ENCODE results near the gene MTUS2. TPM values are rescaled to one million over a fixed set of nuclear protein-coding genes. Genes with fewer than 3 reads are reported as not detected.

The MTUS2 gene
- total and polyA plus RNA-seq, 2 donors (not counting 3 experiments of a cell fraction or from before 2014, with no cell fraction given) = not detected

DNA sequence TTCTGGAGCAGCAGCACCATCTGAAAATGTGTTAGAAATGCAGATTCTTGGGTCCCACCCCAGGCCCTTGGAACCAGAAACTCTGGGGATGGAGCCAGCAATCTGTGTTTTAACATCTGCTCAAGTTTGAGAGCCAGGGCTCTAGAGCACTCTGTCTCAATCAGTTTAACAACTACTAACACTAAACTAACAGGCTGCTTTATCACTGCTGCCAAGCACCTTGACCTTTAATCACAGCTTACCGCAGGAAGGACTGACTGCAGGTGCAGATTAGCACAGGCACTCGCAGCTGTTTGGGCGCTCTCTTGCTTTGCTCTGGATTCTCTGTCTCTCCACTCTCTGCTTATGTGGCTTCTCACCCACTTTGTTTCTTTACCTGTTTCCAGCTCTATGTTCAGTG lies 163.5 kb downstream of the MTUS2 start:
- no peak for TF ChIP-seq MYC (IDR thresholded peaks at IDR 0.05; ENCODE audit: low read depth, low read length)
- TF ChIP-seq EZH2 (IDR thresholded peaks at IDR 0.05; ENCODE audit: borderline replicate concordance, low read depth, low read length, severe bottlenecking) = no peak
- TF ChIP-seq, protein P1, sequence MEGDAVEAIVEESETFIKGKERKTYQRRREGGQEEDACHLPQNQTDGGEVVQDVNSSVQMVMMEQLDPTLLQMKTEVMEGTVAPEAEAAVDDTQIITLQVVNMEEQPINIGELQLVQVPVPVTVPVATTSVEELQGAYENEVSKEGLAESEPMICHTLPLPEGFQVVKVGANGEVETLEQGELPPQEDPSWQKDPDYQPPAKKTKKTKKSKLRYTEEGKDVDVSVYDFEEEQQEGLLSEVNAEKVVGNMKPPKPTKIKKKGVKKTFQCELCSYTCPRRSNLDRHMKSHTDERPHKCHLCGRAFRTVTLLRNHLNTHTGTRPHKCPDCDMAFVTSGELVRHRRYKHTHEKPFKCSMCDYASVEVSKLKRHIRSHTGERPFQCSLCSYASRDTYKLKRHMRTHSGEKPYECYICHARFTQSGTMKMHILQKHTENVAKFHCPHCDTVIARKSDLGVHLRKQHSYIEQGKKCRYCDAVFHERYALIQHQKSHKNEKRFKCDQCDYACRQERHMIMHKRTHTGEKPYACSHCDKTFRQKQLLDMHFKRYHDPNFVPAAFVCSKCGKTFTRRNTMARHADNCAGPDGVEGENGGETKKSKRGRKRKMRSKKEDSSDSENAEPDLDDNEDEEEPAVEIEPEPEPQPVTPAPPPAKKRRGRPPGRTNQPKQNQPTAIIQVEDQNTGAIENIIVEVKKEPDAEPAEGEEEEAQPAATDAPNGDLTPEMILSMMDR (IDR thresholded peaks at IDR 0.05; ENCODE audit: extremely low read depth in 1 of 2, insufficient read depth in 1 of 2, low read depth in 1 of 2, low read length in 2 of 2) = no peak
- TF ChIP-seq FOS (IDR thresholded peaks at IDR 0.05; ENCODE audit: borderline replicate concordance, insufficient read depth, low read length) = no peak
- no peak for TF ChIP-seq GATA2 (IDR thresholded peaks at IDR 0.05; ENCODE audit: insufficient read depth, insufficient read length, low read depth, low read length)
- TF ChIP-seq, protein P2, sequence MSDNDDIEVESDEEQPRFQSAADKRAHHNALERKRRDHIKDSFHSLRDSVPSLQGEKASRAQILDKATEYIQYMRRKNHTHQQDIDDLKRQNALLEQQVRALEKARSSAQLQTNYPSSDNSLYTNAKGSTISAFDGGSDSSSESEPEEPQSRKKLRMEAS (IDR thresholded peaks at IDR 0.05; ENCODE audit: insufficient read depth, insufficient read length) = no peak
- no peak for TF ChIP-seq POLR2A (IDR thresholded peaks at IDR 0.05; ENCODE audit: low read depth, low read length)
- TF ChIP-seq POLR2AphosphoS5 (IDR thresholded peaks at IDR 0.05; ENCODE audit: insufficient read depth, low read depth, low read length) = no peak
- TF ChIP-seq JUN (IDR thresholded peaks at IDR 0.05; ENCODE audit: borderline replicate concordance, insufficient read depth, insufficient read length, low read depth) = no peak
- H3K36me3 ChIP-seq (ENCODE audit: control insufficient read depth in 2 of 2, extremely low read depth in 1 of 2, insufficient read depth in 2 of 2, low read length in 2 of 2) = no peaks in the 10 kb centered on the region
- FAIRE-seq = no peak
- no peak overlapping the region for H3K4me3 ChIP-seq (replicated peaks in 1 of 3; ENCODE audit: insufficient read depth in 1 of 3, low read depth in 1 of 3, low read length in 3 of 3)
- ChIA-PET CTCF (no interaction called here), POLR2A (no interaction called here)
- H3K4me2 ChIP-seq (ENCODE audit: insufficient read depth, low read length) = no peak overlapping the region
- no TSS peak for BruUV-seq (replicated peaks)
- no peak for DNase-seq (ENCODE audit: low read depth, low spot score)
- H3K4me1 ChIP-seq (ENCODE audit: control insufficient read depth, extremely low read depth, insufficient read depth, low read length) = no peaks in the 10 kb centered on the region
- H3K27me3 ChIP-seq (ENCODE audit: control insufficient read depth in 2 of 2, insufficient read depth in 2 of 2, low read length in 2 of 2) = no peaks in the 10 kb centered on the region
- no peak overlapping the region for H3K9ac ChIP-seq (replicated peaks; ENCODE audit: extremely low read depth, insufficient read depth, low read length)
- no peaks in the 10 kb centered on the region for H4K20me1 ChIP-seq (replicated peaks; ENCODE audit: control insufficient read depth, extremely low read depth, insufficient read depth, low read length)
- no peaks in the 10 kb centered on the region for H3K9me1 ChIP-seq (replicated peaks; ENCODE audit: control insufficient read depth, extremely low read depth, insufficient read depth, low read length)
- no peaks in the 10 kb centered on the region for H3K79me2 ChIP-seq (ENCODE audit: control insufficient read depth, insufficient read depth, low read length)
- no peak overlapping the region for H2AFZ ChIP-seq (ENCODE audit: low read depth, low read length)
- intact Hi-C loops (cut with micrococcal nuclease) (no loop called here), dilution Hi-C loops (cut with MboI; ENCODE audit: extremely low pct_ligation_motif_present, low sequenced_read_pairs) (no loop called here)
- H3K27ac ChIP-seq (ENCODE audit: insufficient read depth, low read depth, low read length) = no peak overlapping the region
- no peaks in the 10 kb centered on the region for H3K9me3 ChIP-seq (replicated peaks; ENCODE audit: control insufficient read depth, insufficient read depth, low read length)
